HepG2 (cell line): Measurements from ENCODE around the gene CH25H. TPM values are rescaled to one million over a fixed set of nuclear protein-coding genes. Genes with fewer than 3 reads are reported as not detected.

Experiments used
- ATAC-seq: fragments of 200-7000 bp; cut with Tn5 transposase; 3 replicates; pipeline ENCODE4 v1.9.1; 2020; ENCODE audit warnings: mild to moderate bottlenecking, moderate library complexity
- BruUV-seq: library from RNA; stranded (reverse); fragments of 400-500 nt; replicated peaks from 2 replicates; lab custom pipeline; 2021; lab: Mats Ljungman, UMichigan
- CTCF ChIA-PET: fragments of 300-600 bp; formaldehyde crosslinking; extraction: SDS; loops from one replicate; lab custom pipeline; 2021; ENCODE audit warnings: low total read pairs, inconsistent platforms, low intra/inter-chr PET ratio; lab: Yijun Ruan, JAX
- POLR2A ChIA-PET: fragments of 350-600 bp; sonication (Branson Sonifier 250); formaldehyde crosslinking; loops from one replicate; lab custom pipeline; 2020; ENCODE audit warnings: antibody characterized with exemption, inconsistent platforms; lab: Yijun Ruan, JAX
- DNase-seq: peaks from one replicate; pipeline ENCODE4 v3.0.0-alpha.2; 2015; ENCODE audit warnings: low spot score
- FAIRE-seq: peaks from 3 replicates; lab custom pipeline; 2011; peaks lifted over from hg19 to GRCh38; lab: Jason Lieb, UNC
- H2AFZ ChIP-seq: one replicate; pipeline ENCODE4 v1.6.1; 2011; ENCODE audit warnings: low read length, inconsistent platforms
- H3K27ac ChIP-seq: fragments of 300-600 bp; 3 replicates; pipeline ENCODE4 v1.8.0; 2011; ENCODE audit warnings: mixed run types, mild to moderate bottlenecking, mixed read lengths, low read length, inconsistent platforms; ENCODE audit not compliant: insufficient read depth; ENCODE audit errors: extremely low read length
- H3K27me3 ChIP-seq, 2 experiments: fragments of 200-600 bp in 1 of 2; 2 replicates in 1 of 2; 3 replicates in 1 of 2; pipeline versions ENCODE4 v1.6.0 to v1.8.0; 2011; ENCODE audit warnings: low read length in 2 of 2, mild to moderate bottlenecking in 2 of 2, moderate library complexity in 2 of 2, inconsistent platforms in 1 of 2; ENCODE audit not compliant: insufficient read depth in 2 of 2, control insufficient read depth in 1 of 2
- H3K36me3 ChIP-seq, 2 experiments: fragments of 200-600 bp in 1 of 2; replicated peaks in 1 of 2; 2 replicates in 1 of 2; 3 replicates in 1 of 2; pipeline versions ENCODE4 v1.5.1 to v1.8.0; 2011; ENCODE audit warnings: low read length in 2 of 2, inconsistent platforms in 1 of 2; ENCODE audit not compliant: insufficient read depth in 2 of 2, control insufficient read depth in 1 of 2
- H3K4me1 ChIP-seq: 2 replicates; pipeline ENCODE4 v1.5.1; 2012; ENCODE audit warnings: low read length, inconsistent platforms; ENCODE audit not compliant: insufficient read depth
- H3K4me2 ChIP-seq: 2 replicates; pipeline ENCODE4 v1.6.0; 2011; ENCODE audit warnings: low read depth, low read length, inconsistent platforms
- H3K4me3 ChIP-seq, 3 experiments: fragments of 200-600 bp in 1 of 3; sonication (generic), shearing (Covaris generic) in 1 of 3; replicated peaks in 1 of 3; 2 replicates each; pipeline ENCODE4 v1.5.1; 2011 to 2016; ENCODE audit warnings: low read length in 3 of 3, inconsistent platforms in 2 of 3, low read depth in 2 of 3, mild to moderate bottlenecking in 2 of 3, control low read depth in 1 of 3, mixed read lengths in 1 of 3; ENCODE audit not compliant: insufficient read depth in 1 of 3
- H3K79me2 ChIP-seq: one replicate; pipeline ENCODE4 v1.6.1; 2011; ENCODE audit warnings: low read length, inconsistent platforms; ENCODE audit not compliant: insufficient read depth
- H3K9ac ChIP-seq: 2 replicates; pipeline ENCODE4 v1.6.0; 2011; ENCODE audit warnings: mild to moderate bottlenecking, low read depth, low read length, inconsistent platforms; ENCODE audit not compliant: insufficient read depth
- H3K9me3 ChIP-seq: 2 replicates; pipeline ENCODE4 v1.5.1; 2012; ENCODE audit warnings: mild to moderate bottlenecking, low read length
- H4K20me1 ChIP-seq: 2 replicates; pipeline ENCODE4 v1.6.0; 2011; ENCODE audit warnings: inconsistent platforms, mild to moderate bottlenecking, low read length, moderate library complexity; ENCODE audit not compliant: insufficient read depth
- ASH2L ChIP-seq: fragments of 300-600, 200-600 bp; sonication (generic); IDR thresholded peaks from 2 replicates; pipeline ENCODE4 v1.7.0; 2017; ENCODE audit warnings: low read depth, mild to moderate bottlenecking, moderate library complexity, mixed read lengths, low read length; ENCODE audit not compliant: insufficient read length
- BORCS8-MEF2B ChIP-seq: sonication (generic); formaldehyde crosslinking; IDR thresholded peaks from 2 replicates; pipeline ENCODE4 v1.8.0; 2022; ENCODE audit warnings: mild to moderate bottlenecking, missing genetic modification reagents
- ETV6 ChIP-seq: sonication (generic); formaldehyde crosslinking; conservative IDR thresholded peaks from 2 replicates; pipeline ENCODE4 v1.4.0; 2020; ENCODE audit warnings: missing genetic modification reagents
- FOXA3 ChIP-seq: IDR thresholded peaks from 2 replicates; pipeline ENCODE4 v1.6.1; 2016; ENCODE audit warnings: missing genetic modification reagents, missing compliant biosample characterization
- HOXA9 ChIP-seq: sonication (generic); formaldehyde crosslinking; IDR thresholded peaks from 2 replicates; pipeline ENCODE4 v1.8.1; 2022; ENCODE audit warnings: missing genetic modification reagents, mild to moderate bottlenecking, moderate library complexity, borderline replicate concordance
- NFE2L2 ChIP-seq: fragments of 150-350 bp; IDR thresholded peaks from 2 replicates; pipeline ENCODE4 v1.6.1; 2014; ENCODE audit warnings: low read length
- SP5 ChIP-seq: IDR thresholded peaks from 2 replicates; pipeline ENCODE4 v1.6.1; 2016; ENCODE audit warnings: low read depth, borderline replicate concordance
- ZEB1 ChIP-seq: IDR thresholded peaks from 2 replicates; pipeline ENCODE4 v1.6.1; 2012; ENCODE audit warnings: mild to moderate bottlenecking, low read depth, inconsistent platforms; ENCODE audit not compliant: insufficient replicate concordance
- ZFX ChIP-seq: sonication (generic); formaldehyde crosslinking; IDR thresholded peaks from 2 replicates; pipeline ENCODE4 v1.4.0; 2020; ENCODE audit warnings: mild to moderate bottlenecking, low read depth, missing genetic modification reagents, moderate library complexity
- ZNF12 ChIP-seq: sonication (generic); formaldehyde crosslinking; IDR thresholded peaks from 2 replicates; pipeline ENCODE4 v1.5.0; 2020; ENCODE audit warnings: missing genetic modification reagents
- ZNF232 ChIP-seq: sonication (generic); formaldehyde crosslinking; IDR thresholded peaks from 2 replicates; pipeline ENCODE4 v1.4.0; 2020; ENCODE audit warnings: missing genetic modification reagents, borderline replicate concordance
- ZNF331 ChIP-seq: sonication (generic); formaldehyde crosslinking; IDR thresholded peaks from 2 replicates; pipeline ENCODE4 v1.4.0; 2020; ENCODE audit warnings: missing genetic modification reagents
- ZNF33A ChIP-seq: sonication (generic); formaldehyde crosslinking; IDR thresholded peaks from 2 replicates; pipeline ENCODE4 v1.5.1; 2020; ENCODE audit warnings: missing genetic modification reagents, mild to moderate bottlenecking, moderate library complexity, borderline replicate concordance
- ZNF512B ChIP-seq: sonication (generic); formaldehyde crosslinking; IDR thresholded peaks from 2 replicates; pipeline ENCODE4 v1.5.1; 2020; ENCODE audit warnings: missing genetic modification reagents, mild to moderate bottlenecking, borderline replicate concordance
- ZNF629 ChIP-seq: sonication (generic); formaldehyde crosslinking; conservative IDR thresholded peaks from 2 replicates; pipeline ENCODE4 v1.5.0; 2020; ENCODE audit warnings: missing genetic modification reagents
- ZNF703 ChIP-seq: sonication (generic); formaldehyde crosslinking; IDR thresholded peaks from 2 replicates; pipeline ENCODE4 v1.5.1; 2020; ENCODE audit warnings: missing genetic modification reagents, mild to moderate bottlenecking, moderate library complexity, borderline replicate concordance
- ZNF724P ChIP-seq: sonication (generic); formaldehyde crosslinking; IDR thresholded peaks from 2 replicates; pipeline ENCODE4 v1.8.0; 2022; ENCODE audit warnings: missing genetic modification reagents, borderline replicate concordance
- in situ Hi-C: cut with HindIII; loops from 2 replicates; pipeline ENCODE4 v1.10.0; 2017; ENCODE audit warnings: low pct_unique_long_range_greater_than_20kb; ENCODE audit not compliant: extremely low pct_ligation_motif_present
- intact Hi-C: fragments of 100-400 bp; cut with micrococcal nuclease; formaldehyde crosslinking; loops from one replicate; pipeline ENCODE4 v1.10.0; 2022; ENCODE audit not compliant: unreplicated experiment
- polyA plus RNA-seq, 8 experiments: library from polyadenylated mRNA; depleted of rRNA in 3 of 8; stranded (reverse) in 7 of 8; unstranded in 1 of 8; fragments of >200 nt; fragmentation: Illumina TruSeq in 4 of 8; extraction: Trizol in 4 of 8; gene quantifications; 2 replicates each; pipeline versions ENCODE4 v1.2.1 to v1.2.3, GENCODE V29; 2011 to 2016; ENCODE audit warnings: low read depth in 4 of 8, missing spikeins in 1 of 8, mixed read lengths in 1 of 8; ENCODE audit not compliant: insufficient read depth in 1 of 8
- total RNA-seq, 5 experiments: library from RNA; depleted of rRNA; stranded (reverse); fragments of >200 nt; fragmentation: Illumina TruSeq; extraction: Trizol; gene quantifications; 2 replicates each; pipeline ENCODE4 v1.2.3, GENCODE V29; 2016; ENCODE audit warnings: low read depth in 1 of 5
- TF ChIP-seq, protein P1 (sequence below): sonication (generic); formaldehyde crosslinking; IDR thresholded peaks from 2 replicates; pipeline ENCODE4 v1.8.0; 2022; ENCODE audit warnings: mild to moderate bottlenecking, missing genetic modification reagents, moderate library complexity
- TF ChIP-seq, protein P2 (sequence below): sonication (generic); formaldehyde crosslinking; IDR thresholded peaks from 2 replicates; pipeline ENCODE4 v1.4.0; 2020; ENCODE audit warnings: missing genetic modification reagents, mild to moderate bottlenecking, borderline replicate concordance

CH25H gene
- total and polyA plus RNA-seq, 2 of the 13 experiments (the other 11 are each of a cell fraction or from before 2014, with no cell fraction given) = not detected

- no peak for TF ChIP-seq ZNF703 (CRISPR knock-in tag)
- TF ChIP-seq, all 625 proteins: peak for 0
Measured at GRCh38 chr10:89242840-89243568, 35.9 kb upstream of the CH25H start (continued).

GRCh38 chr10:89242345-89242684 lies 35.2 kb upstream of the CH25H start:
- peak overlapping the region; percentile 44 for H3K27ac ChIP-seq
- no TSS peak for BruUV-seq
- TF ChIP-seq NFE2L2 (no peak), ZNF629 (CRISPR knock-in tag) (no peak), ZFX (CRISPR knock-in tag) (no peak), ZEB1 (no peak), ZNF724P (CRISPR knock-in tag) (no peak), FOXA3 (CRISPR knock-in tag) (peak; percentile 57; the same call in 1 of the 2 replicates), HOXA9 (CRISPR knock-in tag) (no peak), ZNF12 (CRISPR knock-in tag) (0 out of 2 replicates have a peak, but pooled peaks have one; percentile 18), ETV6 (no peak), ASH2L (peak; percentile 28), ZNF232 (CRISPR knock-in tag) (no peak), ZNF331 (CRISPR knock-in tag) (peak; percentile 38; the same call in 1 of the 2 replicates), BORCS8-MEF2B (CRISPR knock-in tag) (no peak), ZNF33A (no peak), ZNF512B (no peak), SP5 (CRISPR knock-in tag) (no peak)
- TF ChIP-seq, protein P1, sequence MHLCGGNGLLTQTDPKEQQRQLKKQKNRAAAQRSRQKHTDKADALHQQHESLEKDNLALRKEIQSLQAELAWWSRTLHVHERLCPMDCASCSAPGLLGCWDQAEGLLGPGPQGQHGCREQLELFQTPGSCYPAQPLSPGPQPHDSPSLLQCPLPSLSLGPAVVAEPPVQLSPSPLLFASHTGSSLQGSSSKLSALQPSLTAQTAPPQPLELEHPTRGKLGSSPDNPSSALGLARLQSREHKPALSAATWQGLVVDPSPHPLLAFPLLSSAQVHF = no peak
- TF ChIP-seq, protein P2, sequence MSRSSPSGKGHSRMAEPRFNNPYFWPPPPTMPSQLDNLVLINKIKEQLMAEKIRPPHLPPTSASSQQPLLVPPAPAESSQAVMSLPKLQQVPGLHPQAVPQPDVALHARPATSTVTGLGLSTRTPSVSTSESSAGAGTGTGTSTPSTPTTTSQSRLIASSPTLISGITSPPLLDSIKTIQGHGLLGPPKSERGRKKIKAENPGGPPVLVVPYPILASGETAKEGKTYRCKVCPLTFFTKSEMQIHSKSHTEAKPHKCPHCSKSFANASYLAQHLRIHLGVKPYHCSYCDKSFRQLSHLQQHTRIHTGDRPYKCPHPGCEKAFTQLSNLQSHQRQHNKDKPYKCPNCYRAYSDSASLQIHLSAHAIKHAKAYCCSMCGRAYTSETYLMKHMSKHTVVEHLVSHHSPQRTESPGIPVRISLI = peak; percentile 83; the same call in 1 of the 2 replicates

More at GRCh38 chr10:89242345-89242684, 35.2 kb upstream of the CH25H start:
- Histone ChIP-seq H3K4me1 (peaks cover 24% of the 10 kb centered on the region), H3K79me2 (no peaks in the 10 kb centered on the region), H4K20me1 (no peaks in the 10 kb centered on the region), H3K4me2 (peak overlapping the region; percentile 9; the same call in 1 of the 2 replicates), H2AFZ (no peak overlapping the region), H3K9me3 (no peaks in the 10 kb centered on the region), H3K36me3 (peaks cover 0 to 12% of the 10 kb centered on the region in 2 experiments; a peak in 3 of 5 replicates), H3K4me3 (no peak overlapping the region), H3K27me3 (no peaks in the 10 kb centered on the region), H3K9ac (no peak overlapping the region)
- FAIRE-seq (no peak), DNase-seq (peak; percentile 57), ATAC-seq (peak; percentile 97)
- in situ Hi-C loops (no loop called here), intact Hi-C loops (no loop called here)
- CTCF ChIA-PET = no interaction called here
- POLR2A ChIA-PET = no interaction called here
